ENCODE data around the gene EMSY.
A peak's percentile ranks its signal among the peaks of the same experiment; 100 is the strongest.
"Not testable (repeated sequence)": the region's sequence is repeated elsewhere in the genome, so short reads cannot be mapped to it uniquely, and the experiment has no call there.

EMSY gene

GRCh38 chr11:76567261-76567660, 122.4 kb downstream of the EMSY start:
- DNase-seq (ENCODE audit: low read depth, low spot score) = no peak

GRCh38 chr11:76568139-76568538, 123.3 kb downstream of the EMSY start:
- DNase-seq (ENCODE audit: low read depth, low spot score) = no peak

GRCh38 chr11:76568621-76569020, 123.8 kb downstream of the EMSY start:
- no peak for DNase-seq (ENCODE audit: low read depth, low spot score)

GRCh38 chr11:76572181-76572875, 127.5 kb downstream of the EMSY start:
- not testable (repeated sequence) for DNase-seq (ENCODE audit: low read depth, low spot score)

GRCh38 chr11:76574406-76574805, 129.6 kb downstream of the EMSY start:
- no peak for DNase-seq (ENCODE audit: low read depth, low spot score)

- DNase-seq (ENCODE audit: low read depth, low spot score) = no peak
These were observed 130.1 kb downstream of the EMSY start for GRCh38 chr11:76574879-76575278.

GRCh38 chr11:76577226-76577920, 132.6 kb downstream of the EMSY start:
- DNase-seq (ENCODE audit: low read depth, low spot score) = no peak

GRCh38 chr11:76577921-76578653, 133.3 kb downstream of the EMSY start:
- no peak for DNase-seq (ENCODE audit: low read depth, low spot score)

GRCh38 chr11:76578654-76579055, 133.8 kb downstream of the EMSY start:
- DNase-seq (ENCODE audit: low read depth, low spot score) = no peak

- DNase-seq (ENCODE audit: low read depth, low spot score) = no peak
These were observed 134.4 kb downstream of the EMSY start for GRCh38 chr11:76579056-76579751.

- DNase-seq (ENCODE audit: low read depth, low spot score) = no peak
These were observed 134.9 kb downstream of the EMSY start for GRCh38 chr11:76579752-76580151.

- not testable (repeated sequence) for DNase-seq (ENCODE audit: low read depth, low spot score)
These were observed 137.7 kb downstream of the EMSY start for GRCh38 chr11:76582471-76582870.

GRCh38 chr11:76587820-76588454, 143.1 kb downstream of the EMSY start:
- no peak for DNase-seq (ENCODE audit: low read depth, low spot score)

GRCh38 chr11:76588455-76589325, 143.9 kb downstream of the EMSY start:
- peak; percentile 41 for DNase-seq (ENCODE audit: low read depth, low spot score)

- DNase-seq (ENCODE audit: low read depth, low spot score) = no peak
These were observed 144.7 kb downstream of the EMSY start for GRCh38 chr11:76589477-76589876.

- no peak for DNase-seq (ENCODE audit: low read depth, low spot score)
These were observed 145.4 kb downstream of the EMSY start for GRCh38 chr11:76589964-76590950.

- no peak for DNase-seq (ENCODE audit: low read depth, low spot score)
These were observed 146.6 kb downstream of the EMSY start for GRCh38 chr11:76591416-76591815.

- no peak for DNase-seq (ENCODE audit: low read depth, low spot score)
These were observed 147.5 kb downstream of the EMSY start for GRCh38 chr11:76592025-76592914.
